ENCODE measurements around the gene SNX8. TPM values are rescaled to one million over a fixed set of nuclear protein-coding genes. Genes with fewer than 3 reads are reported as not detected.

SNX8 gene
- total and polyA plus RNA-seq, 9 of the 15 experiments (the other 6 are each of a cell fraction or from before 2014, with no cell fraction given): 2.7 to 51.6 (median 16.9) TPM

DNA sequence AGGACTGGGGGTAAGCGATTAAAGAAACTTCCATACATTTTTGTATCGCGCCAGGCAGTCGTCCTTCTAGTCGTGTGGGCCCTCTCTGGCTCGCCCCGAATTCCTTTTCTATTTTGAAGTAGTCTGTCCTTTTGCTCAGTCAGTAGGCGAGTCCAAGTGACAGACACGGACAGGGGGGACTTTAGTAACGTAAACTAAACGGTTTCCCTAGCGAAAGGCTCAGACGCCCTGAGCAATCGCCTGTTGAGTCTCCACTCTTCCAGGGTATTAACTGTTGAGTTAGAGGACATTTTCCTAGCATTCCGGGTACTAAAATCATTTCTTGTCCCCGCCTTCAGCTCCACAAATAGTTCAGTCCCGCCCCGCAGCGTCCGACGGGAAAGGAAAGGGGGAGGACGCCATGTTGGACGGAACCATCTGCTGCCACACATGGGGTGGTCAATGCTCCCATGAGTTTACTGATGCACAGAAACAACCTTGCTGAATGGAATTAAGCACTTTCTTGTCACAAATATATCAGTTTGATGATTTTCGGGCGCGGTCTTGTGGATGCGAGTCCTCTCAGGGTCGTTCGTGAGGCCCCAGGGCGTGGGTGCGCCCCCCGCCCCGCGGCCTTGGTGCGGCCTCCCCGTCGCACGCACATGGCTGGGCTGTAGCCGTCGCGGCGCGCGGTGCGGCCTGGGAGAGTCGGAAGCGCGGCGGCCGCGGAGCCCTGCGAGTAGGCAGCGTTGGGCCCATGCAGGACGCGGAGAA lies 40.1 kb upstream of the SNX8 start, which contains the start of gene EIF3B (continued):
- TF ChIP-seq ZNF407 (IDR thresholded peaks at IDR 0.05; ENCODE audit: low read depth): no peak
- TF ChIP-seq ZNF212 (CRISPR knock-in tag; IDR thresholded peaks at IDR 0.05): 0 out of 2 replicates have a peak, but pooled peaks have one; percentile 30
- no peak for TF ChIP-seq RBM34 (IDR thresholded peaks at IDR 0.05; ENCODE audit: borderline replicate concordance, insufficient read depth, low read length)
- TF ChIP-seq MGA (IDR thresholded peaks at IDR 0.05): no peak
- no peak for TF ChIP-seq POLR2AphosphoS2 (IDR thresholded peaks at IDR 0.05; ENCODE audit: low read length)
- no peak for TF ChIP-seq ZBTB1 (CRISPR knock-in tag; IDR thresholded peaks at IDR 0.05; ENCODE audit: borderline replicate concordance, low read depth)
- no peak for TF ChIP-seq ZNF77 (CRISPR knock-in tag; IDR thresholded peaks at IDR 0.05)
- no peak for TF ChIP-seq SMARCA4 (IDR thresholded peaks at IDR 0.05)

All from K562 (cell line).